GM20431 (cell line): ENCODE measurements around the gene ZBTB42.
"Not testable (repeated sequence)": the region's sequence is repeated elsewhere in the genome, so short reads cannot be mapped to it uniquely, and the experiment has no call there.

ENCODE experiments used
- in situ Hi-C: fragments of 300-500 bp; cut with MseI, MboI; formaldehyde crosslinking; loops from one replicate; pipeline ENCODE4 v1.15.0; 2020; ENCODE audit warnings: low sequenced_read_pairs; ENCODE audit not compliant: unreplicated experiment

ZBTB42 gene

DNA sequence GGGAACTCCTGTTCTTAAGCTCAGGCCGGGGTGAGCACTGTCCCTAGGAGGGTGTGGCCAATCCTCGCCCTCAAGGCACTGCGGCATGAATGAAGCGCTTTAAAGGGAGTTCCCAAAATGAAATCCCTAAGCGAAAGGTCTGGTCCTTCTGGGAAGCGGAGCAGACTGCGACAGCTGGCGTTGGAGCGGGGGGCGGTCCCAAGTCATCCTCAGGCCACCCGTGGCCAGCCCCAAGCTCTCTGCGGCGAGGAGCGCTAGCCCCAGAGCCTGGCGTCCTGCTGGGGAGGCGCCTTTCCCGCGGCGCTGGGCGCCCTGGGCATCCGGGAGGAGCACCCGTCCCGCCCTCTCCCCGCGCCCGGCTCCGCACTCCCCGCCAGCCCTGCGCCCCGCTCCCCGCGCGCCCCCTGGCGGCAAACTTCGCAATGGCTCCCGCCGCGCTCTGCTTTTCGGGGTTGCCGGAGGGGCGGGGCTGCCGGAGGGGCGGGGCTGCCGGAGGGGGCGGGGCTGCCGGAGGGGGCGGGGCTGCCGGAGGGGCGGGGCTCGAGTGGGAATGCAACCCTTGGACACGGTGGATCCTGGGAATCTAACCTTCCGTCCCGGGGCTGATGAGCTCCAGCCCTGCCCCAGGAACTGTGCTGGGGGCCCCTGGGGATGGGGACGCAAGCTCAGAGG, 25.4 kb downstream of the ZBTB42 start:
- in situ Hi-C loops = loop anchor here (10.0 kb wide), 1 partner anchor 52 kb away; no protein-coding TSS in a partner anchor

DNA sequence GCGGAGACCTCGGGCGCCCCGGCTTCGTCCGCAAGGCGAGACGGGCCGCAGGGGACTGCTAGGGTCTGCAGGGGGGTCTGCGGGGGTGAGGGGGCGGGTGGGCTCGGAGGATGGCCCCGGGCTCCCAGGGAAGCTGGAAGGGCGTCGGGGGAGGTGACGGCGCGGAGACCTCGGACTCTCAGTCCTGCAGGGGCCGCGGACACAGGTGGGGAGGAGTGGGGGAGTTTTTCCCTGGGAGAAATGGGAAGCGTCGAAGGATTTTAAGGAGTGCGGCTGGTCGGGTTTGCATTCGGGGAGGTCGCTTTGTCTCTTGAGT, 25.9 kb downstream of the ZBTB42 start:
- in situ Hi-C loops = loop anchor here (10.0 kb wide), 1 partner anchor 52 kb away; no protein-coding TSS in a partner anchor

DNA sequence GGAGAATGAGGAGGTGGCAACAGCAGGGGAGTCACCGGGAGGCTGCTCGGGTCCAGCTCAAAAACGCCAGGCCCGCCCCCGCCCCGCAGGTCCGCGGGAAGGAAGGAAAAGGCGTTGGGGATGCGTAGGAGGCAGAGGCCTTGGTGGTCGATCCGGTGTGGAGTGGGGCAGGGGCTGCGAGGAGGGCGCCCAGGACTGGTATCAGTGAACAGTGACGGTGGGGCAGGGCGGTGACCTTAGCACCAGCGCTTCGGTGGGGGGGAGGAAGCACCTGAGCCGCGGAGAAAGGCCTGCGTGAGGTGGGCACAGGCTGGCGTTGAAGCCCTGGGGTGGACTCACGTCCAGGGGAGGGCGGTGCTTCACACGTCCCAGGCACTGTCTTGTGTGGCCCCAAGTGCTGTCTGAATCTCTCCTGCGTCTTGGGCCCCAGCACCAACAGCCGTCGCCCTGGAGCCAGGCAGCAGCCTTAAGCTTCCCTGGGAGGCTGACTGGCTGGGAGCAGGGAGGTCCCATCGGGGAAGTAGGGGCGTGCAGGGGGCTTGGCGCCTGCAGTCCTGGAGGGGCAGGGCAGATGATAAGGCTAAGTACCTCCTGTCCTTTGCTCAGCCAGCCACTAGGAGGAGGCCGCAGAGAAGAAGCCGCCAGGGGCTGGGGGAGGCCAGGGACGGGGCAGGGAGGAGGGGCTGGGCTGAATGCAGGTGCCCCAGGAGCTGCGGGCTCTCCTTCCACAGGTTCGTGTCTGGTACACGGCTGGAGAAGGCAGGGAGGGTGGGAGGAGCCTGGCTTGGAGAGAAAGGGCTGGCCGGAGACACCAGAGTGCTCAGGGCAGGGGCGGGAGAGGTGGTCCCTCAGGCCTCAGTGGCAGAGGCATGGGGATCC, 26.5 kb downstream of the ZBTB42 start:
- in situ Hi-C loops = loop anchor here (10.0 kb wide), 1 partner anchor 53 kb away; no protein-coding TSS in a partner anchor

DNA sequence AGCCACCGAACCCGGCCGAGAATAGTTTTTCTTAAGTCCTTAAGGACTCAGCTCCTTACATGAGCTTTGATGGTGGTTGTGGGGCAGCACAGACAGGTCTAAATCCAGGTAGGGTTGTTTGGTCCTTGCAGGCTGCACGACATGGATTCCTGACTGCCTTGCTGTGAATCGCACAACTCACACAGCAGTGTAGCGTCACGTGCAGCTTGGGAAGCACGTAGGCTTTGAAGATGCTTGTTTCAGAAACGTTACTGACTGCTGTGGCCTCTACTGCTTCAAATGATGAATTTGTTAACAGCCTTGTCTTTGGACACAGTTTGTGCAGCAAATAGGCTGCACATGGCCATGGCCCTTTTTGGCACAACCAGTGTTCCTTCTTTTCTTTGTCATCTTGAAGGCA, 29.9 kb downstream of the ZBTB42 start:
- in situ Hi-C loops = no loop called here

DNA sequence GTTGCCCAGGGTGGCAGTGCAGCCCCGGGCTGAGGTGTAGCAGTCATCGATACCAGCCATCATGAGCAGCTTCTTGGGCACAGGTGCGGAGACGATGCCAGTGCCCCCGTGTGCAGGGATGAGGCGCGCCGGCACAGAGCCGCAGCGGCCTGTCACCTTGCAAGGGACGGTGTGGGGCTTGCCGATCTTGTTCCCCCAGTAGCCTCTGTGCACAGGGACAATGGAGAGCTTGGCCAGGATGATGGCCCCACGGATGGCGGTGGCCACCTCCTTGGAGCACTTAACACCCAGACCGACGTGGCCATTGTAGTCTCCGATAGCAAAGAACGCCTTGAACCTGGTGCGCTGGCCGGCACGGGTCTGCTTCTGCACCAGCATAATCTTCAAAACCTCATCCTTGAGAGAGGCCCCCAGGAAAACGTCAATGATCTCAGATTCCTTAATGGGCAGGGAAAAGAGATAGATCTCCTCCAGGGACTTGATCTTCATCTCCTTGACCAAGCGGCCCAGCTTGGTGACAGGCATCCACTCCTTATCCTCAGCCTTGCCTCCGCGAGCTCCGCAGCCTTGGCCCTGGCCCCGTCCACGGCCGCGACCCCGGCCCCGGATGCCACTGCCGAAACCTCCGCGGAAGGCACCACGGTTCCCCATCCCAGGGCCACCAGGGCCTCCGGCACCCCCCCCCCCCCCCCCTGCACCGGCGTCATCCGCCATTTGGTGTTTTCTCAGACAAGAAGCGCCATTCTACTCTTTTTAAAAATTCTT, 35.5 kb downstream of the ZBTB42 start:
- in situ Hi-C loops = not testable (repeated sequence)

DNA sequence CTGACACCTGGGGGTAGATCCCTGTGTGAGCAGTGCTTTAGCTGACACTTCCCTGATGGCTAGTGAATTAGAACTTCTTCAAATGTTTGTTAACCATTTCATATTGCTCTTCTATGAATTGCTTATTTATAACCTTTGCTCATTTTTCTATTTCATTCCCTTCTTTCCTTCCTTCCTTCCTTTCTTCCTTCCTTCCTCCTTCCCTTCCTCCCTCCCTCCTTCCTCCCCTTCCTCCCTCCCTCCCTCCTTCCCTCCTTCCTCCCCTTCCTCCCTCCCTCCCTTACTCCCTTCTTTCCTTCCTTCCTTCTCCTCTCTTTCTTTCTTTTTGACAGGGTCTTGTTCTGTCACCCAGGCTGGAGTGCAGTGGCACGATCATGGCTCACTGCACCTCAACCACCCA, 40.8 kb downstream of the ZBTB42 start:
- in situ Hi-C loops = no loop called here

DNA sequence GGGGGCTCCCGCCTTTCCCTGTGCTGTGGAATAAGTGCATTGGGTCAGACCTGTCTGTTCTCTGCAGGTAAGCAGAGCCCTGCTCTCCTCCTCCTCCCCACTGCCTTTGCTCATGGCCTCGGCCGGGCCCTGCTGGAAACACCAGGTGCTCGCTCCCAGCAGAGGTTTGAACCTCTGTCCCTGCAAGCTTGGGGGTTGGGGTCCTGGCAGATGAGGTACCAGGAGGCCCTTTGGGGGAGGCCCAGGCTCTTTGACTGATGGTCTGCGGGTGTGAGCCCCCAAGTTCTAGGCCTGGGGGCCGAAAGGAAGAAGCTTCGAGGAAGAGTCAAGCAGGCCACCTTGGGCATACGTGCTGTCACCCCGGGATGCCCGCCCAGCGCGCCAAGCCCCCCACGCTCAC, 42.1 kb downstream of the ZBTB42 start:
- in situ Hi-C loops = no loop called here

DNA sequence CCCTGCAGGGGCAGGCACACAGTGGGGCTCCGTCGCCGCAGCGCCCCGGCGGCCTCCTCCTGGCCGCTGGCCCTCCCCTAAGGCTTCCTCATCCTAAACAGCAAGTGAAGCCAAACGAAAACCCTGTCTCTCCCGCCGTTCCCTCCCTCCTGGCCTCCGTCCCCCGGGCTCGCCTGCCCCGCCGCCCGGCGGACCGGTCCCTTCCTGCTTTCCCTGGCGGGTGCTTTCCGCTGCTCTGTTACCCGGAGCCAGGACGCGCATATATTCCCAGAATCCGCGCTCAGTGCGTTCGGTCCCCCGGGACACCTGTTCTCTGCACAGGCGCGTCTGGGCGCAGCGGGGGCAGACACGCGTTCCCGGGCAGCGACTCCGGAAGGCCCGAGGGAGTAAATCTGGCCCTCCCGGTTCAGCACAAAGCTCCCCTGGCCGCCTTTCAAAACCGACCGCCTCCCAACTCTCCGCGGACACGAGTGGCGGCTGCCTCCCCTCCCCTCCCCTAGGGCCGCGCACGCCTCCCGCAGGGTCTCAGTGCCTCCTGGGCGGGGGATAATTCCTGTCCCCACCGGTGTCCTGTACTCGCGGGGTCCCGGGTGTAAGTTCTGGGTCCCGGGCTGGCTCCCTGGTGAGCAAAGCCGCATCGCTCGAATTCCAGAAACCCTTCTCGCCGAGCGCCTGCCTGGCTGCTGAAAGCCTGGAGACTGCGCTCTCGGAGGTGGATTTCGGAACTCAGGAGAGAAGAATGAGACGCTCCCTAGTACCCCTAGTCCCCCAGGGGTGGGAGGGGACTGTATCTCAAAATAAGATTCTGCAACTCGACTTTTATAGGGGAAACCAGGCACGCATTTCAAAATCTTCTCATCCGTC, 42.8 kb downstream of the ZBTB42 start:
- in situ Hi-C loops = no loop called here

DNA sequence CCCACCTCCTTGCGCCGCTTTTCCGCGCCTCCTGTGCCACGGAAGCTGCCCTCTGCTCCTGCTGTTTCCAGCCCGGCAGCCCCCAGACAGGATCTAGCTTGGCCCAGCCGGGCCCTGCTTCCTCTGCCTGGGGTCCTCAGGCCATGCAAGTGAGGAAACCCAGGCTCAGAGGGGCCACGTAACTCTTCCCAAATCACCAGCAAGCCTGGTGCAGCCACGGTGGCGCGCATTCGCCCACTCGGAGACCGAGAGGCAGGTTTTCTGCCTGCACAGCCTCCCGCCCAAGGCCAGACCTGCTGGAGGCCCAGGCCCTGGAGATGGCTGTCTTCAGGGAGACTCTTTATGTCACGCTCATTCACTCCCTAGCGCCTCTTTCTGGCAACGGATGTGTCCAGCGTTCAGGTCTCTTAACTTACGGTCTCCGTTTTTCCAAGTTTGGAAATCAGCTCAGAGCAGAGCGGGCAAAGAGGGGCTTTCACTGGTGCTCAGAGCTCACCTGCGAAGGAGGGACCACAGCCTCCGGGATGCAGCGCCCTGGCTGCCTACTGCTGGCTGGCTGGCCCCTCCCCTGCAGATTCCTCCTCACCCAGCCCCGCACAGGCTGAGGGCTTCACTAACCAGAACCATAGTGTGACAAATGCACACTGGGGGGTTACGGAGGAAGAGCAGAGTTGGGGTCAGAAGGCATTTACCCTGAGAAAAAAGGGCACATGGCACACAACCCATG, 43.6 kb downstream of the ZBTB42 start:
- in situ Hi-C loops = no loop called here

DNA sequence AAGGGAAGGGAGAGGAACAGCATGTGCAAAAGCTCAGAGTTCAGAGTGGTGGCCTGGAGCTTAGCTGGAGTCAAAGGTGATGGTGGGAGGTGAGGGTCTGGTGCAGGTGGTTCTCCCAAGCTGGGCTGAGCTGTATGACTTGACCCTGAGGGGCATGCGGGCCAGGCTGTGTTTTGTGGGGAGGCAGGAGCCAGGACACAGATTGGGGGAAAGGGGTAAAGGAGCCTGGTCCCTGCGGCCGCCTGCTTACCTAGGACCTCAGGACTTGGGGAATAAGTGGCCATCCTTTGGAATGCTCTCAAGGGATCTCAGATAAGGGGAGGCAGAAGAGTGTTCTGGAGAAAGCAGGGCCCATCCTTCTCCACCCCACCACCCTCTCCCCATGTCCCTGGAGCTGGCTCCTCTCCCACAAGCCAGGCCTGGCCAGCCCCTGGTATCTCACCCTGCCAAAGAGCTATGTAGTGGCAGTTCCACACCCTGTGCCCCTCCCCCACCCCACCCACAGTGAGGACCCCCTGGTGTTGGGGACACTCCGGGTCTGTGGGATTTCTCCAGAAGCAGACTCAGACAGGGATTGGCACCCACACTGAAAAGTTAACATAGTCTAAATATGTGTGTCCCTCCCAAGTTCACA, 44.2 kb downstream of the ZBTB42 start:
- in situ Hi-C loops = no loop called here

DNA sequence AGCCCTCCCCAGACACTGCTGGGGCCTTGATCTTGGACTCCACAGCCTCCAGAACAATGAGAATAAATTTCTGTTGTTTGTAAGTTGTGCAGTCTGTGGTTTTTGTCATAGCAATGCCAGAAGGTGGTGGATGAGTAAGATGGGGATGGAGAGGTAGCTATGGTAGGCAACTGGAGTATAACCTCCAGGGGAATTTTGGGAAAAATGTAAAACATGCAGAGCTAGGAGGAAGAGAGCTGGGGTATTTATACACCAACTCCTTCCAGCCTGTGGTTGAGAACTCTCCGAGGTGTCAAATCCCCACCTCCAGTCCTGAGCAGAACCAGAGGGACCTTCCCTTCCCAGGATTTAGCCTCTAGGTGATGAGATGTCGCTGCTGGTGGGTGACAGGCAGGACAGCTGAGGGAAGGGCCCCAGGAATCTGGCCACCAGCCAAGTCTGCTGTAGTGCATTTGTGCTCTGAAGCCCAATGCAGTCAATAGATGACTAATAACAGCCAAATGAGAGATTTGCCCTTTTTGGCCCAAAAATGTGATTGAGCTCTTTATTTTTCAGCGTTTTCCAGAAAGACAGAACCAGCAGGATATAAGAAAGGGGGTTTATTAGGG, 45.0 kb downstream of the ZBTB42 start:
- in situ Hi-C loops = no loop called here

DNA sequence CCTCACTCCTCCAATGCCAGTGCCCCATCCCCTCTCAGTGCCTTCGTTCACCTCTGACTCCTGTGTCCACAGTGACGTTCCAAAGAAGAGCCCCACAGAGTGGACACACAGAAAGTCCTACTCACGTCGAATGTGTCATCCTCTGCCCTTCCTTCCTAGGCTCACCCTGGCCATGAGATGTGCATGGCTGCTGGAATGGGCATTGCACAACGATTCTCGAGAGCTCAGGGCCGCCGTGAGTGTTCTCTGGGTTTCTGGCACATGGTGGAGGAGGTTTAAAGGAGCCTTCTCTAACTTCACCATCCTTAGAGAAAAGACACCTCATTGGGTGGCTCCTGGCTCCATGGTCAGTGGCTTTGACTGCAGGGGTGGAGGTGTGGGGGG, 51.4 kb downstream of the ZBTB42 start:
- in situ Hi-C loops = no loop called here
